Fibroblast of the aortic adventitia (primary cell): ENCODE results near the gene EEF1AKMT3. TPM values are rescaled to one million over a fixed set of nuclear protein-coding genes. Genes with fewer than 3 reads are reported as not detected.
A peak's percentile ranks its signal among the peaks of the same experiment; 100 is the strongest.

Source experiments
- DNase-seq: peaks from one replicate; pipeline ENCODE4 v3.0.0-alpha.2; 2010; ENCODE audit warnings: low read depth
- H3K4me3 ChIP-seq: 2 replicates; pipeline ENCODE4 v1.5.1; 2011; ENCODE audit warnings: low read depth, mild to moderate bottlenecking, control low read depth, low read length, moderate library complexity
- total RNA-seq: library from RNA; depleted of rRNA; stranded (reverse); fragments of >200 nt; gene quantifications from 2 replicates; pipeline ENCODE4 v1.2.3, GENCODE V29; 2012; ENCODE audit warnings: low replicate concordance
- TF ChIP-seq, protein P1 (sequence below): IDR thresholded peaks from 2 replicates; pipeline ENCODE4 v1.5.1; 2011; ENCODE audit warnings: mild to moderate bottlenecking, low read length, control low read depth, inconsistent platforms; ENCODE audit not compliant: insufficient read depth

The EEF1AKMT3 gene
- total RNA-seq, 1 donor = 6.6 TPM

DNA sequence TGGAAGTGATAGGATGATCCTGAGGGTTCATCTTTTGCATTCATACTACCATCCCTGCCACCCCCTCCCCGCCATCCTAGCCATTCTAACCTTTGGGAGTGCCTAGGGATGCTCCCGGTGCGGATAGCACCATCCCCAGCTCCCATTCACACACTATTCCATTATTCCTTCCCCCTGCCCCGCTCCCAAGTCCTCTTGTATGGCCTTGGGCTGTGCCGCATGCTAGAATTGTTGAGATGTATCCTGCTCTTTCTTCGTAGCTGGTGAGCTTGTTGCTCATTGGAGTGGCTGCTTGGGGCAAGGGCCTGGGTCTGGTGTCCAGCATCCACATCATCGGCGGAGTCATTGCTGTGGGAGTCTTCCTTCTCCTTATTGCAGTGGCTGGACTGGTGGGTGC, 26.9 kb upstream of the EEF1AKMT3 start:
- H3K4me3 ChIP-seq = peak overlapping the region; percentile 94
- TF ChIP-seq, protein P1, sequence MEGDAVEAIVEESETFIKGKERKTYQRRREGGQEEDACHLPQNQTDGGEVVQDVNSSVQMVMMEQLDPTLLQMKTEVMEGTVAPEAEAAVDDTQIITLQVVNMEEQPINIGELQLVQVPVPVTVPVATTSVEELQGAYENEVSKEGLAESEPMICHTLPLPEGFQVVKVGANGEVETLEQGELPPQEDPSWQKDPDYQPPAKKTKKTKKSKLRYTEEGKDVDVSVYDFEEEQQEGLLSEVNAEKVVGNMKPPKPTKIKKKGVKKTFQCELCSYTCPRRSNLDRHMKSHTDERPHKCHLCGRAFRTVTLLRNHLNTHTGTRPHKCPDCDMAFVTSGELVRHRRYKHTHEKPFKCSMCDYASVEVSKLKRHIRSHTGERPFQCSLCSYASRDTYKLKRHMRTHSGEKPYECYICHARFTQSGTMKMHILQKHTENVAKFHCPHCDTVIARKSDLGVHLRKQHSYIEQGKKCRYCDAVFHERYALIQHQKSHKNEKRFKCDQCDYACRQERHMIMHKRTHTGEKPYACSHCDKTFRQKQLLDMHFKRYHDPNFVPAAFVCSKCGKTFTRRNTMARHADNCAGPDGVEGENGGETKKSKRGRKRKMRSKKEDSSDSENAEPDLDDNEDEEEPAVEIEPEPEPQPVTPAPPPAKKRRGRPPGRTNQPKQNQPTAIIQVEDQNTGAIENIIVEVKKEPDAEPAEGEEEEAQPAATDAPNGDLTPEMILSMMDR = no peak
- no peak for DNase-seq

GRCh38 chr12:57746025-57746424, 26.4 kb upstream of the EEF1AKMT3 start:
- no peak for DNase-seq
- TF ChIP-seq, protein P1 = no peak
- peak overlapping the region; percentile 94 for H3K4me3 ChIP-seq

- no peak overlapping the region for H3K4me3 ChIP-seq
- DNase-seq = no peak
- TF ChIP-seq, protein P1 = no peak
These were observed 23.4 kb upstream of the EEF1AKMT3 start for GRCh38 chr12:57749061-57749460.

DNA sequence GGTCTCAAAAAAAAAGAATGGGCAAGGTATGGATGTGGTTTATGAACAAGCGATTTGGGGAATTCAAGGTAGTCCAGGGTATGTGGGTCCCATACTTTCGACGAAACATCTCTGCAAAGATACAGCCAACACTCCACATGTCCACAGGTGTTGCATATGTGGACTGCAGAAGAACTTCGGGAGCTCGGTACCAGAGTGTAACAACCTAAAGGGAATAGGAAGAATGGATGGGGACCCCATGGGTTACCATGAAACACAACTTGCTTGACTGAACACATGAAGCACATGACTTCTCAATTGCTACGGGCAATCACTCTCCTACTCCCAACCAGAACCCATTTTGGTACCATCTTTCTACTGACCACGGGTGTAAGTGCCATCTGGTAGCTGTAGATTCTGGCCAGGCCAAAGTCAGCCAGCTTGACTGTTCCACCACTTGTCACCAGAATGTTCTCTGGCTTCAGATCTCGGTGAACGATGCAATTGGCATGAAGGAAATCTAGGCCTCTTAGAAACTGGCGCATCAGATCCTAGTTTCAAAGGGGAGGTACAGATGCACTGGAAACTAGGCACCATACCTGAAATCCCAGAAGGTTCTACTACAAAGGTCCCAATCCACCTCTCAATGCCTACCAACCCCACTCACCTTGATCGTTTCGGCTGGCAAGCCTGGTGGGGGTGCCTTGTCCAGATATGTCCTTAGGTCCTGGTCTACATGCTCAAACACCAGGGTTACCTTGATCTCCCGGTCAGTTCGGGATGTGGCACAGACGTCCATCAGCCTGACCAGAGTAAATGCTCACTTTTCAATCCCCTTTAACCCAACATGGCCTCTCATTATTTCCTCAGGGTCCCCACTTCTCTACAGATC, 21.6 kb upstream of the EEF1AKMT3 start:
- DNase-seq = no peak
- TF ChIP-seq, protein P1 = no peak
- peak overlapping the region; percentile 93 for H3K4me3 ChIP-seq

- peak overlapping the region; percentile 93 for H3K4me3 ChIP-seq
- DNase-seq = no peak
- TF ChIP-seq, protein P1 = no peak
These were observed 21.0 kb upstream of the EEF1AKMT3 start for GRCh38 chr12:57751432-57751787.

DNA sequence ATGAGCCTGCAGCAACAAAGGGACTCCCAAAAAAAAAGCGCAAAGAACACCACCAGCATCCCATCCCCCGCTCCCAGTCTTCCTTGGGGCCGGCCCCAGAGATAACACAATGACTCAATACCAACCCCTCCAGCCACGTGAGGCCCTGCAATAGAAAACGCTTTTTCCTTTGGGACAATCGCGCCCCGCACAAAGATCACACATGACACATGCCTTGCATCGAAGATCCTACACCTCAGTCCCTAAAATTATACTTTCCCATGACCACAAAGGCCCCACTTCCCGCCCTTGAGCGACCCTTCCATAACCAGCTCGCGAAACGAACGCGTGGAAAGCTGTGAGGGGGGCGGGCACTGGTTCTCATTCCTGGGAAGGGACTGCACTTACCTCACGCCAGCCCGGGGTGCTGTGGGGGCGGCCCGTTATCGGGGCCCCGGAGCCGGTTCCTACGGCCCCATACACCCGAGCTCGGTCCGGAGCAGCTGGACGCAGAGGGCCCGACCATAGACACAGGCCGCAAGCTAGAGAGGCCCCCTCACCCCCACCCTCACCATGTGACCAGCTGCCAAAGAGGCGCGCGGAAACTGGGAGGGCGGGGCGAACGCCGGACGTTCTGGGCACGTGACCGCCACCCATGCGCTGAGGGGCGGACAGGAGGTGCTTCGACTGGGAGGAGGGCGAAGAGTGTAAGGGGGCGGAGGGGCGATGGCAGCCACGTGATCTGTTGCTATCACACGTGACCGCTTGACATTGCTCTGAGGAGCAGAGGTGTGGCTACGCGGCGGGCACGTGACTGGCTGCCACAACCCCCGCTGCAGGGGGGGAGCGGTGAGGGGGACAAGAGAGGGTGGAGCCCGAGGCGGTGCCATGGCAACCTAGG, 20.4 kb upstream of the EEF1AKMT3 start, which contains the start of gene CDK4:
Gene CDK4, minus strand, starts transcription at position 523 of the 880 bp plus-strand sequence. CDS start 593 bp downstream, outside the sequence.
- peak within 1 kb of the TSS; percentile 93 for H3K4me3 ChIP-seq

More for the DNA sequence above, 20.4 kb upstream of the EEF1AKMT3 start, which contains the start of gene CDK4:
- TF ChIP-seq, protein P1 = no peak
- DNase-seq = peak; percentile 99
